ENCODE measurements around the gene SPATA16. TPM values are rescaled to one million over a fixed set of nuclear protein-coding genes. Genes with fewer than 3 reads are reported as not detected.
A peak's percentile ranks its signal among the peaks of the same experiment; 100 is the strongest.
"Not testable (repeated sequence)": the region's sequence is repeated elsewhere in the genome, so short reads cannot be mapped to it uniquely, and the experiment has no call there.

SPATA16 gene
- polyA plus RNA-seq, 4 donors, result not detected

GRCh38 chr3:172905451-172905850 lies 235.6 kb downstream of the SPATA16 start:
- DNase-seq (ENCODE audit: low read depth in 4 of 4, low spot score in 3 of 4), result no peak

- no peak for DNase-seq (ENCODE audit: low read depth in 4 of 4, low spot score in 3 of 4)
These were observed 236.2 kb downstream of the SPATA16 start for GRCh38 chr3:172904711-172905373.

- DNase-seq (ENCODE audit: low read depth in 4 of 4, low spot score in 3 of 4), result no peak
These were observed 237.3 kb downstream of the SPATA16 start for GRCh38 chr3:172903642-172904320.

GRCh38 chr3:172892158-172892557 lies 248.9 kb downstream of the SPATA16 start:
- DNase-seq (ENCODE audit: low read depth in 4 of 4, low spot score in 3 of 4), result no peak

GRCh38 chr3:172885704-172886103 lies 255.3 kb downstream of the SPATA16 start:
- no peak for DNase-seq (ENCODE audit: low read depth in 4 of 4, low spot score in 3 of 4)

GRCh38 chr3:172882563-172882962 lies 258.5 kb downstream of the SPATA16 start:
- no peak for DNase-seq (ENCODE audit: low read depth in 4 of 4, low spot score in 3 of 4)

- DNase-seq (ENCODE audit: low read depth in 4 of 4, low spot score in 3 of 4), result not testable (repeated sequence)
These were observed 261.7 kb downstream of the SPATA16 start for GRCh38 chr3:172879381-172879780.

- DNase-seq (ENCODE audit: low read depth in 4 of 4, low spot score in 3 of 4), result peak in 2 of 4 donors; percentile 51 to 52
These were observed 264.0 kb downstream of the SPATA16 start for GRCh38 chr3:172877011-172877410.

GRCh38 chr3:172876297-172876696 lies 264.7 kb downstream of the SPATA16 start:
- no peak for DNase-seq (ENCODE audit: low read depth in 4 of 4, low spot score in 3 of 4)

GRCh38 chr3:172875039-172875438 lies 266.0 kb downstream of the SPATA16 start:
- DNase-seq (ENCODE audit: low read depth in 4 of 4, low spot score in 3 of 4), result no peak

- no peak for DNase-seq (ENCODE audit: low read depth in 4 of 4, low spot score in 3 of 4)
These were observed 271.1 kb downstream of the SPATA16 start for GRCh38 chr3:172869784-172870518.

- DNase-seq (ENCODE audit: low read depth in 4 of 4, low spot score in 3 of 4), result no peak
These were observed 271.7 kb downstream of the SPATA16 start for GRCh38 chr3:172869368-172869771.

- no peak for DNase-seq (ENCODE audit: low read depth in 4 of 4, low spot score in 3 of 4)
These were observed 272.3 kb downstream of the SPATA16 start for GRCh38 chr3:172868582-172869200.

GRCh38 chr3:172866726-172867350 lies 274.2 kb downstream of the SPATA16 start:
- not testable (repeated sequence) for DNase-seq (ENCODE audit: low read depth in 4 of 4, low spot score in 3 of 4)

GRCh38 chr3:172859041-172859440 lies 282.0 kb downstream of the SPATA16 start:
- no peak for DNase-seq (ENCODE audit: low read depth in 4 of 4, low spot score in 3 of 4)

- DNase-seq (ENCODE audit: low read depth in 4 of 4, low spot score in 3 of 4), result no peak
These were observed 284.0 kb downstream of the SPATA16 start for GRCh38 chr3:172856795-172857742.

GRCh38 chr3:172855037-172855436 lies 286.0 kb downstream of the SPATA16 start:
- DNase-seq (ENCODE audit: low read depth in 4 of 4, low spot score in 3 of 4), result no peak

GRCh38 chr3:172853921-172854666 lies 286.9 kb downstream of the SPATA16 start:
- no peak for DNase-seq (ENCODE audit: low read depth in 4 of 4, low spot score in 3 of 4)

GRCh38 chr3:172853005-172853404 lies 288.0 kb downstream of the SPATA16 start:
- no peak for DNase-seq (ENCODE audit: low read depth in 4 of 4, low spot score in 3 of 4)

Measured in right renal pelvis (tissue), 4 donors.